Measurements from ENCODE around the gene NDE1. TPM values are rescaled to one million over a fixed set of nuclear protein-coding genes. Genes with fewer than 3 reads are reported as not detected.

Gene NDE1
- polyA plus RNA-seq, 2 of the 4 experiments (the other 2 are of a cell fraction) = 27.6 to 30.6 TPM

DNA sequence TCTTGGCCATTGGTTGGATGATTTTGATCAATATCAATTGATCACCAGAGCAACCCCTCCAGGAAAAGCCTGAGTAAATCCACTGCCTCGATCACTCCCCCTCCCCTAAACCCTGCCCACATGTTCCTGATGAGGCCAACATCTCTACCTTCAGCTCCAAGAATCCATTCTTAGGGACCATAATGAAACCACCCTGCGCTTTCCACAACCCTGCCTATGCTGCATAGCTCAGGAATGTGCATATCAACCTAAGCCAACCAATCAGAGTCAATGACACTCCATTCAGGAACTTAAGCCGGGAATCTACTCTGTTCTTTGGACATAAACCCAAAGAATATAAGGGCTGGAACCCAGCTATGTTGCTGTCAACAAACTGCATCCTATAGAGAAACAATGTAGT is 120.5 kb downstream of the NDE1 start:
- 31% methylated on average over 3 of the region's 3 CpGs for WGBS (ENCODE audit: missing lambda C conversion rate)
- Histone ChIP-seq H3K4me1 (no peaks in the 10 kb centered on the region), H3K4me2 (no peak overlapping the region), H3K27ac (no peak overlapping the region), H3K9me3 (peaks cover 5% of the 10 kb centered on the region; the same call in 1 of the 3 replicates), H3K4me3 (no peak overlapping the region)
- ChIA-PET CTCF (interaction anchor here (0.6 to 3.0 kb wide), 6 partner anchors 12 to 373 kb away, joined by 3 to 9 read pairs (median 4); no protein-coding TSS in a partner anchor), POLR2A (no interaction called here)
- ATAC-seq (peak; percentile 48 to 58; a peak in 3 of 6 replicates), FAIRE-seq (no peak), DNase-seq (ENCODE audit: low read depth in 1 of 2, low spot score in 1 of 2) (no peak)
- TF ChIP-seq RARB (CRISPR knock-in tag; IDR thresholded peaks at IDR 0.05) = no peak
- TF ChIP-seq, protein P1, sequence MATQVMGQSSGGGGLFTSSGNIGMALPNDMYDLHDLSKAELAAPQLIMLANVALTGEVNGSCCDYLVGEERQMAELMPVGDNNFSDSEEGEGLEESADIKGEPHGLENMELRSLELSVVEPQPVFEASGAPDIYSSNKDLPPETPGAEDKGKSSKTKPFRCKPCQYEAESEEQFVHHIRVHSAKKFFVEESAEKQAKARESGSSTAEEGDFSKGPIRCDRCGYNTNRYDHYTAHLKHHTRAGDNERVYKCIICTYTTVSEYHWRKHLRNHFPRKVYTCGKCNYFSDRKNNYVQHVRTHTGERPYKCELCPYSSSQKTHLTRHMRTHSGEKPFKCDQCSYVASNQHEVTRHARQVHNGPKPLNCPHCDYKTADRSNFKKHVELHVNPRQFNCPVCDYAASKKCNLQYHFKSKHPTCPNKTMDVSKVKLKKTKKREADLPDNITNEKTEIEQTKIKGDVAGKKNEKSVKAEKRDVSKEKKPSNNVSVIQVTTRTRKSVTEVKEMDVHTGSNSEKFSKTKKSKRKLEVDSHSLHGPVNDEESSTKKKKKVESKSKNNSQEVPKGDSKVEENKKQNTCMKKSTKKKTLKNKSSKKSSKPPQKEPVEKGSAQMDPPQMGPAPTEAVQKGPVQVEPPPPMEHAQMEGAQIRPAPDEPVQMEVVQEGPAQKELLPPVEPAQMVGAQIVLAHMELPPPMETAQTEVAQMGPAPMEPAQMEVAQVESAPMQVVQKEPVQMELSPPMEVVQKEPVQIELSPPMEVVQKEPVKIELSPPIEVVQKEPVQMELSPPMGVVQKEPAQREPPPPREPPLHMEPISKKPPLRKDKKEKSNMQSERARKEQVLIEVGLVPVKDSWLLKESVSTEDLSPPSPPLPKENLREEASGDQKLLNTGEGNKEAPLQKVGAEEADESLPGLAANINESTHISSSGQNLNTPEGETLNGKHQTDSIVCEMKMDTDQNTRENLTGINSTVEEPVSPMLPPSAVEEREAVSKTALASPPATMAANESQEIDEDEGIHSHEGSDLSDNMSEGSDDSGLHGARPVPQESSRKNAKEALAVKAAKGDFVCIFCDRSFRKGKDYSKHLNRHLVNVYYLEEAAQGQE (IDR thresholded peaks at IDR 0.05) = no peak
- TF ChIP-seq RNF2 (IDR thresholded peaks at IDR 0.05; ENCODE audit: borderline replicate concordance, low read depth) = no peak
- TF ChIP-seq NFE2L2 (conservative IDR thresholded peaks at IDR 0.05; ENCODE audit: low read length) = no peak
- TF ChIP-seq SREBF2 (IDR thresholded peaks at IDR 0.05) = no peak
- TF ChIP-seq MAFK (IDR thresholded peaks at IDR 0.05; ENCODE audit: partially characterized antibody) = no peak
- TF ChIP-seq HOXB5 (CRISPR knock-in tag; IDR thresholded peaks at IDR 0.05) = no peak
- no peak for TF ChIP-seq NPAS2 (CRISPR knock-in tag; IDR thresholded peaks at IDR 0.05; ENCODE audit: borderline replicate concordance)
- no peak for TF ChIP-seq ZNF302 (CRISPR knock-in tag; IDR thresholded peaks at IDR 0.05)
- TF ChIP-seq JUNB (IDR thresholded peaks at IDR 0.05) = no peak
- TF ChIP-seq MYC (IDR thresholded peaks at IDR 0.05; ENCODE audit: borderline replicate concordance, low read length) = no peak
- TF ChIP-seq CHD4 (IDR thresholded peaks at IDR 0.05; ENCODE audit: borderline replicate concordance) = no peak
- TF ChIP-seq RAD21 (conservative IDR thresholded peaks at IDR 0.05 in 1 of 2, IDR thresholded peaks at IDR 0.05 in 1 of 2) = no peak
- TF ChIP-seq NR3C1 (IDR thresholded peaks at IDR 0.05) = no peak
- no peak for TF ChIP-seq JUN (IDR thresholded peaks at IDR 0.05)
- TF ChIP-seq PHF8 (IDR thresholded peaks at IDR 0.05; ENCODE audit: borderline replicate concordance, low read depth) = no peak

DNA sequence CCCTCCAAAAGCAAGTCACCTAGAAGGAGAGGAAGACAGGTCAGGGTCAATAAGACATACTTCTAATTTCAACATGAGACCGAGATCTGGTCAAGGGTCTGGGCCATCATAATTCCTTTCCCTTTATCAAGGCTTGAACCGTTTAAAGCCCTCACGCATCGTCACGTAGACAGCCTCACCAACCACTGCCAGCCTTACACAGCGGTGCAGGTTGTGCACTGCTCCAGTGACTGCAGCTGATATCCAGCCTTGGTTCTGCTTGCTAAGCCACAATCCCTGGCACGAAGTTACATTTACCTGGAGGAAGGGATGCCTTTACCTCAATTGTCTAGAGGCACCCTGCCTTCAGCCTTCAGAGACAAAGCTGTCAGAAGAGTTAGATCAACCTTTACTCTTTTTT is 121.6 kb downstream of the NDE1 start:
- Histone ChIP-seq H3K4me2 (no peak overlapping the region), H3K27ac (no peak overlapping the region), H3K4me1 (no peaks in the 10 kb centered on the region), H3K4me3 (no peak overlapping the region), H3K9me3 (peaks cover 5% of the 10 kb centered on the region; the same call in 1 of the 3 replicates)
- DNase-seq (ENCODE audit: low read depth in 1 of 2, low spot score in 1 of 2) (no peak), ATAC-seq (no peak; a peak in 1 of 6 replicates), FAIRE-seq (no peak)
- 75% methylated on average over 7 of the region's 7 CpGs for WGBS (ENCODE audit: missing lambda C conversion rate)
- ChIA-PET CTCF (interaction anchor here (1.2 to 2.4 kb wide), 5 partner anchors 12 to 50 kb away, joined by 5 to 13 read pairs (median 7); no protein-coding TSS in a partner anchor), POLR2A (no interaction called here)
- no peak for TF ChIP-seq RARB (CRISPR knock-in tag; IDR thresholded peaks at IDR 0.05)
- TF ChIP-seq, protein P2, sequence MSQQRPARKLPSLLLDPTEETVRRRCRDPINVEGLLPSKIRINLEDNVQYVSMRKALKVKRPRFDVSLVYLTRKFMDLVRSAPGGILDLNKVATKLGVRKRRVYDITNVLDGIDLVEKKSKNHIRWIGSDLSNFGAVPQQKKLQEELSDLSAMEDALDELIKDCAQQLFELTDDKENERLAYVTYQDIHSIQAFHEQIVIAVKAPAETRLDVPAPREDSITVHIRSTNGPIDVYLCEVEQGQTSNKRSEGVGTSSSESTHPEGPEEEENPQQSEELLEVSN (IDR thresholded peaks at IDR 0.05; ENCODE audit: borderline replicate concordance, low read depth) = no peak
- TF ChIP-seq, protein P3, sequence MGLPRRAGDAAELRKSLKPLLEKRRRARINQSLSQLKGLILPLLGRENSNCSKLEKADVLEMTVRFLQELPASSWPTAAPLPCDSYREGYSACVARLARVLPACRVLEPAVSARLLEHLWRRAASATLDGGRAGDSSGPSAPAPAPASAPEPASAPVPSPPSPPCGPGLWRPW (IDR thresholded peaks at IDR 0.05) = no peak
- no peak for TF ChIP-seq HDAC2 (IDR thresholded peaks at IDR 0.05)
- TF ChIP-seq POLR2A (IDR thresholded peaks at IDR 0.05; ENCODE audit: low read length) = no peak
- TF ChIP-seq RCOR1 (IDR thresholded peaks at IDR 0.05; ENCODE audit: low read depth, low read length) = no peak
- no peak for TF ChIP-seq RNF2 (IDR thresholded peaks at IDR 0.05; ENCODE audit: borderline replicate concordance, low read depth)
- no peak for TF ChIP-seq JUNB (IDR thresholded peaks at IDR 0.05)
- TF ChIP-seq MAZ (IDR thresholded peaks at IDR 0.05; ENCODE audit: borderline replicate concordance, low read depth, low read length) = no peak

Measured in A549 (cell line).